ENCODE results near the gene SRC.

- TF ChIP-seq POLR2AphosphoS5 (IDR thresholded peaks at IDR 0.05; ENCODE audit: low read depth, low read length) (no peak), TAF1 (IDR thresholded peaks at IDR 0.05; ENCODE audit: borderline replicate concordance, insufficient read depth, low read length) (no peak)
These were observed 42.3 kb upstream of the SRC start for GRCh38 chr20:37303637-37304036.
